KMS-11 (cell line): ENCODE results near the gene LPO.

ENCODE experiments used
- H2AFZ ChIP-seq: fragments of 200-600 bp; sonication (generic); 2 replicates; pipeline ENCODE4 v1.6.1; 2016; ENCODE audit warnings: antibody characterized with exemption, mixed run types, low read depth
- H3K27ac ChIP-seq: fragments of 200-600 bp; sonication (generic); 2 replicates; pipeline ENCODE4 v1.6.1; 2016; ENCODE audit warnings: mild to moderate bottlenecking, mixed run types
- H3K27me3 ChIP-seq: fragments of 200-600 bp; sonication (generic); 2 replicates; pipeline ENCODE4 v1.6.1; 2017; ENCODE audit warnings: mild to moderate bottlenecking, low read depth, mixed run types, moderate library complexity; ENCODE audit not compliant: insufficient read depth
- H3K36me3 ChIP-seq: fragments of 200-600 bp; sonication (generic); 2 replicates; pipeline ENCODE4 v1.6.1; 2017; ENCODE audit warnings: mild to moderate bottlenecking, mixed run types; ENCODE audit not compliant: insufficient read depth
- H3K4me1 ChIP-seq: fragments of 200-600 bp; sonication (generic); 2 replicates; pipeline ENCODE4 v1.6.1; 2016; ENCODE audit warnings: mild to moderate bottlenecking, low read depth, mixed run types; ENCODE audit not compliant: poor library complexity, severe bottlenecking
- H3K4me2 ChIP-seq: fragments of 200-600 bp; sonication (generic); 2 replicates; pipeline ENCODE4 v1.7.0; 2016; ENCODE audit warnings: mild to moderate bottlenecking, mixed run types
- H3K4me3 ChIP-seq: fragments of 200-600 bp; sonication (generic); IDR thresholded peaks from 2 replicates; pipeline ENCODE4 v1.6.1; 2017; ENCODE audit warnings: low read depth, low read length, mixed read lengths; ENCODE audit not compliant: insufficient read depth
- H3K79me2 ChIP-seq: fragments of 200-600 bp; sonication (generic); 2 replicates; pipeline ENCODE4 v1.6.1; 2016; ENCODE audit warnings: low read depth, mixed run types; ENCODE audit not compliant: insufficient read depth
- H3K9ac ChIP-seq: fragments of 200-600 bp; sonication (generic); 2 replicates; pipeline ENCODE4 v1.6.1; 2016; ENCODE audit warnings: mild to moderate bottlenecking, mixed run types
- H4K20me1 ChIP-seq: fragments of 200-600 bp; sonication (generic); 2 replicates; pipeline ENCODE4 v1.6.1; 2016; ENCODE audit warnings: mild to moderate bottlenecking, mixed run types; ENCODE audit not compliant: insufficient read depth
- TF ChIP-seq, protein P1 (sequence below): fragments of 200-600 bp; sonication (generic); conservative IDR thresholded peaks from 2 replicates; pipeline ENCODE4 v1.6.1; 2017; ENCODE audit warnings: low read depth, mild to moderate bottlenecking, antibody characterized with exemption, low read length, moderate library complexity, mixed read lengths

The LPO gene

DNA sequence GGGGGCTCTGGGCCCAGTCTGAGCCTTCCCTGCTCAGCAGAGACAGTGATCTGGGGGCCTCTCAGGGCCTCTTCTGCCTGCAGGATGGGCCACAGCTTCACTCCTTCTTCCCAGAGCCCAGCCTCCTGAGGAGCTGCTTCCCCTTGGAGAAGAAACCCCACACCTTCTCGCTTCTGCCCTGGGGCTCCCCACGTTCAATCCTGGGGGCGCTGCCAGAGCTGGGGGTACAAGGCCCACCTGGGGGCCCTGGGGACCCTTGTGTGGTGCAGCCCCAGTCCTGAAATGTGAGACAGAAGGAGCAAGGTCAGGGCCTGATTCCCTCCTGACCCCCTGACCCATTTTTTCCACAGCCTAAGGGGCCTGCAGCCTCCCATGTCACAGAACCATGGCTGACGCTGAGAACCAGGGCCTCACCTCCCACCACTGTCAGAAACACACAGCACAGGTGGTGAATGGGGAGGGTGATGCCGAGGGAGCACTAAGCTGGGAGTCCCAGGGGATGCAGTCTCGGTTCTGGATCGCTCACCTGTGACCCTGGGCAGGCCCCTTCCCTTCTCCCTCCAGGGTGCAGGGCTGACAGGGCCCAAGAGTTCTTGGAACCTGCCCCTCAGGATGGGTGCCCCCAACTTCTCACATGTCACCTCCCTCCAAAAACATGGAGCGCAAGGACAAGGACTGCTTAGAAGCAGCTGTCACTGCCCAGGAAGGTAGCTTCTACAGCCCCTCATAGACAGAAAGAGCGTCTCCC lies 64.0 kb downstream of the LPO start:
- Histone ChIP-seq H3K4me3 (no peak overlapping the region), H3K4me1 (peaks cover 18% of the 10 kb centered on the region), H2AFZ (no peak overlapping the region), H3K36me3 (no peaks in the 10 kb centered on the region), H3K4me2 (no peak overlapping the region), H3K27me3 (no peaks in the 10 kb centered on the region), H3K27ac (no peak overlapping the region), H3K79me2 (no peaks in the 10 kb centered on the region), H3K9ac (no peak overlapping the region), H4K20me1 (no peaks in the 10 kb centered on the region)
- TF ChIP-seq, protein P1, sequence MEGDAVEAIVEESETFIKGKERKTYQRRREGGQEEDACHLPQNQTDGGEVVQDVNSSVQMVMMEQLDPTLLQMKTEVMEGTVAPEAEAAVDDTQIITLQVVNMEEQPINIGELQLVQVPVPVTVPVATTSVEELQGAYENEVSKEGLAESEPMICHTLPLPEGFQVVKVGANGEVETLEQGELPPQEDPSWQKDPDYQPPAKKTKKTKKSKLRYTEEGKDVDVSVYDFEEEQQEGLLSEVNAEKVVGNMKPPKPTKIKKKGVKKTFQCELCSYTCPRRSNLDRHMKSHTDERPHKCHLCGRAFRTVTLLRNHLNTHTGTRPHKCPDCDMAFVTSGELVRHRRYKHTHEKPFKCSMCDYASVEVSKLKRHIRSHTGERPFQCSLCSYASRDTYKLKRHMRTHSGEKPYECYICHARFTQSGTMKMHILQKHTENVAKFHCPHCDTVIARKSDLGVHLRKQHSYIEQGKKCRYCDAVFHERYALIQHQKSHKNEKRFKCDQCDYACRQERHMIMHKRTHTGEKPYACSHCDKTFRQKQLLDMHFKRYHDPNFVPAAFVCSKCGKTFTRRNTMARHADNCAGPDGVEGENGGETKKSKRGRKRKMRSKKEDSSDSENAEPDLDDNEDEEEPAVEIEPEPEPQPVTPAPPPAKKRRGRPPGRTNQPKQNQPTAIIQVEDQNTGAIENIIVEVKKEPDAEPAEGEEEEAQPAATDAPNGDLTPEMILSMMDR: no peak

DNA sequence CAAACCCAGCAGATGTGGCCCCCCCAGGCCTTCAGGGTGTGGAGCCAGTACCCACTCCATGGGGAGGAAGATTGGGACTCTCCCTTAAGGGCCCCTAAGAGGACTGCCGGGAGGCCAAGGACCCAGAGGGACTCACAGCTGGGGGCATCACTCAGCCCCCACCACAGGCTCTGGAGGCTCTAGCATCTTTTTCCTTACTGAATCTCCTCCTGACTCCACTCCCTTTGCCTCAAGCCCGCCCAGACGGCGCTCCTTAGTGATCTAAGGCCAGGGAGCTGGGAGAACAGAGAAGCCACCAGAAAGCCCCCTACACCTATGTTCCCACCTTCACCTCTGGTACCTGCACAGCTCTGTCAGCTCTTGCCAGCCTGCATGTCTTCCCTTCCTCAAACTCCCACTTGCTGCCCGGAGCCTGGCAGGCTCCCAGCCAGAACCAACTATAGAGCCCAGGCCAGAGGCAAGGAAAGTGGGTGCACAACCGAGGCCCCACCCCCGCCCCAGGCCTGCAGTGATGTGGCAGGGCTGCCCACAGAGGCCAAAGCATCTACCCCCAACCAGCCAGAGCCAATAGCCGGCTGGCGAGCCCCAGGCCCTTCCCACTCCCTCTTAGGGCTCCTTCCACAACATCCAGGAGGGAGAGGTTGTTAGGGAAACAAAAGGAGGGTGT lies 64.7 kb downstream of the LPO start:
- Histone ChIP-seq H2AFZ (no peak overlapping the region), H3K4me2 (no peak overlapping the region), H3K9ac (no peak overlapping the region), H3K4me3 (no peak overlapping the region), H3K36me3 (no peaks in the 10 kb centered on the region), H3K27me3 (no peaks in the 10 kb centered on the region), H3K4me1 (peaks cover 18% of the 10 kb centered on the region), H3K27ac (no peak overlapping the region), H3K79me2 (no peaks in the 10 kb centered on the region), H4K20me1 (no peaks in the 10 kb centered on the region)
- TF ChIP-seq, protein P1: no peak

DNA sequence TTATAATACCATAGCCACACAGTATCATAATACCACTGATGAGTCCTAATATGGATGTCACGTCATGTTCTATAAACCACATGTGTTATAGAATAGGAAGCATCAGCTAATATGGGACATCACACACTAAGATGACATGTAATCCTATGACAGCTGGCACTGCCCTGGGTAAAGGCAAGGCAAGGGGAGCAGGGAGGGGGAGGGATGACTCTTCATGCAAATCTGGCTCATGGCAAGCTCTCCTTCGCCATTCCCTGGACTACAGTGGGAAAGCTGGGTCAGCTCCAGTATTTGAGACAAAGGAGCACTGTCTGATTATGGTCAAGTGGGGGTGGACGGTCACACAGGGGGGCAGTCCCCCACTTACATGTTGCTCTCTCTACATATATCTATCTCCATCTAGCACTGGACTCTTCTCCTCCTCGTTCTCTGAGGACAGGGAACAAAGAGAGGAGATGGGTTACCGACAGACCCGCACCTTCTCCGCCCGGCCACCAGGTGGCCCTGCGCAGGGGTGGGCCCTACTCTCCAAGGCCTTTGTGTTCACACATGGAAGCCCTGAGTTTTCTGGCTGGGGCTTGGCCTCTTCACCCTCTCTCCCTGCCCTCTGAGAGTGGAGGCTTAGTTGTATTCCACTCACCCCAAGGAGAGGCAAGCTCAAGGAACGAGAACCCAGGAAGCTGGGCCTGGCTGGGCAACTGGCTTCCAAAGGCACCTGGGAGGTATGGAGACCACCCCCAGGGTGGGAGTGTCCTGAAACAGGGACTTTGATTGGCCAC lies 65.8 kb downstream of the LPO start:
- H3K4me3 ChIP-seq: no peak overlapping the region
- TF ChIP-seq, protein P1: peak; percentile 91
- no peak overlapping the region for H3K9ac ChIP-seq
- H2AFZ ChIP-seq: peak overlapping the region; percentile 43; the same call in 1 of the 2 replicates
- H3K36me3 ChIP-seq: no peaks in the 10 kb centered on the region
- H3K4me2 ChIP-seq: no peak overlapping the region
- no peaks in the 10 kb centered on the region for H3K27me3 ChIP-seq
- no peak overlapping the region for H3K27ac ChIP-seq
- H4K20me1 ChIP-seq: no peaks in the 10 kb centered on the region
- H3K4me1 ChIP-seq: peaks cover 18% of the 10 kb centered on the region
- no peaks in the 10 kb centered on the region for H3K79me2 ChIP-seq

DNA sequence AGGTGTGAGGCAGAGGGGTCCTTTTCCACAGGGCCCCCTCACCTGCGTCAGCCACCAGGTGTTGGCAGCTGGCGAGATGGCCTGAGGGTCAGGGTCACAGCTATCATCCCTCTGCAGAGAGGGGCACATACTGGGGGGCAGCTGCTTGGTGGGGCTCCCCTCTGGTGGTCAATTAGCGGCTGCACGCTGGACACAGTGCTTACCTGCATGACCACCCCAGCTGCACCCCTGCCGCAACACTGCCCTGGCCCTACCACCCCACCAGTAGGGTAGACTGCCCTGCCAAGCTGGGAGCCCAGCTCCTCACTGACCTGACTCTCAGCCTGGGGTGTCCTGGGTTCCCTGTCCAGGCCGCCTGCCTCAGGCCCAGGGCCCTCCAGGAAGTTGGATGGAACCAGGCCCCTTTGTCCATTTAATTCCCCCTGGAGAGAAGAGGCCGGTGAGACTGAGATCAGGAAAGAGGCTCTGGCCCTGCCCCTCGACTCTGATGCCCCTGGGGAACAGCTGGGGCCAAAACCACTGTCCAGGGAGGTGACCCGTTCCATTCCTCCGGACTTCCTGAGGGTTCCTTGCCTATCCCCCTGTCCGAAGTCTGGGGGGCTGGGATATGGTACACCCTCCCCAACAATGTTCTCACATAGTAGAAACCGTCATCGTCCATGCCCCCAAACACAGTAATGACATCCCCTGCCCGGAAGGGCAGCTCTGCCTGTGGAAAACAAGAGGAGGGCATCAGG lies 66.5 kb downstream of the LPO start:
- TF ChIP-seq, protein P1: no peak
- peaks cover 18% of the 10 kb centered on the region for H3K4me1 ChIP-seq
- no peaks in the 10 kb centered on the region for H3K79me2 ChIP-seq
- H3K4me3 ChIP-seq: no peak overlapping the region
- no peaks in the 10 kb centered on the region for H3K36me3 ChIP-seq
- no peaks in the 10 kb centered on the region for H4K20me1 ChIP-seq
- no peak overlapping the region for H3K4me2 ChIP-seq
- H3K9ac ChIP-seq: no peak overlapping the region
- no peaks in the 10 kb centered on the region for H3K27me3 ChIP-seq
- peak overlapping the region; percentile 43; the same call in 1 of the 2 replicates for H2AFZ ChIP-seq
- H3K27ac ChIP-seq: no peak overlapping the region
